Measurements from ENCODE around the gene TEAD3.

TEAD3 gene

GRCh38 chr6:35507221-35507620 is 10.3 kb upstream of the TEAD3 start:
- ATAC-seq (ENCODE audit: insufficient read depth, low read depth), result no peak
- Histone ChIP-seq H3K27ac (ENCODE audit: low read length) (no peak overlapping the region), H3K79me2 (ENCODE audit: insufficient read depth, low read length) (no peaks in the 10 kb centered on the region), H3K9me3 (ENCODE audit: insufficient read depth, low read length, severe bottlenecking) (no peaks in the 10 kb centered on the region), H3K4me3 (ENCODE audit: low read depth in 1 of 2, low read length in 2 of 2) (no peak overlapping the region), H3K4me1 (ENCODE audit: insufficient read depth, low read length) (no peaks in the 10 kb centered on the region), H4K20me1 (ENCODE audit: insufficient read depth, low read length) (no peaks in the 10 kb centered on the region), H3K9ac (ENCODE audit: low read depth, low read length) (no peak overlapping the region), H3K4me2 (ENCODE audit: insufficient read depth, low read length) (no peak overlapping the region), H3K27me3 (ENCODE audit: insufficient read depth, low read length, poor library complexity) (peaks cover 9% of the 10 kb centered on the region), H2AFZ (ENCODE audit: low read depth, low read length) (no peak overlapping the region), H3K36me3 (ENCODE audit: insufficient read depth, low read length) (no peaks in the 10 kb centered on the region)
- no peak for DNase-seq
- TF ChIP-seq EZH2 (IDR thresholded peaks at IDR 0.05; ENCODE audit: borderline replicate concordance, low read depth, low read length, severe bottlenecking) (no peak), CTCF (IDR thresholded peaks at IDR 0.05; ENCODE audit: borderline replicate concordance, extremely low read depth, low read length, poor library complexity, severe bottlenecking) (no peak)

DNA sequence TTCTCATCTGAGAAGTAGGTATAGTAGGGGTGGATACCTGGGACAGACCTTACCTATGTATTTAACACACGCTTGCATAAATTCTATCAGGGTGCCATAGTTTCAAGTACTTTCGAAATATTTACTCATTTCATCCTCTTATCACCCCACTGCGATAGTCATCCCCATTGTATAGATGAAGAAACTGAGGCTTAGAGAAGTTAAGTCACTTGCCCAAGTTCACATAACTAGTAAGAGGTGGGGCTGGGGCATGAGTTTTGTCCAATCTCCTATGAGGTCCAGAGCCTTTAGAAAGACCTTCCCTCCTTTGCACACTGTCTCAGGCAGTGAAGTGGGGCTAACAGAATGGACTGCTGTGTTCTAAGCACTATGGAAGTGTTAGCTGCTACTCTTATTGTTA is 9.7 kb upstream of the TEAD3 start:
- Histone ChIP-seq H2AFZ (ENCODE audit: low read depth, low read length) (no peak overlapping the region), H3K27me3 (ENCODE audit: insufficient read depth, low read length, poor library complexity) (peaks cover 9% of the 10 kb centered on the region), H3K4me2 (ENCODE audit: insufficient read depth, low read length) (no peak overlapping the region), H3K36me3 (ENCODE audit: insufficient read depth, low read length) (no peaks in the 10 kb centered on the region), H3K27ac (ENCODE audit: low read length) (no peak overlapping the region), H3K9ac (ENCODE audit: low read depth, low read length) (no peak overlapping the region), H3K9me3 (ENCODE audit: insufficient read depth, low read length, severe bottlenecking) (no peaks in the 10 kb centered on the region), H3K4me3 (ENCODE audit: low read depth in 1 of 2, low read length in 2 of 2) (no peak overlapping the region), H4K20me1 (ENCODE audit: insufficient read depth, low read length) (no peaks in the 10 kb centered on the region), H3K79me2 (ENCODE audit: insufficient read depth, low read length) (no peaks in the 10 kb centered on the region), H3K4me1 (ENCODE audit: insufficient read depth, low read length) (no peaks in the 10 kb centered on the region)
- DNase-seq (no peak), ATAC-seq (ENCODE audit: insufficient read depth, low read depth) (no peak)
- TF ChIP-seq EZH2 (IDR thresholded peaks at IDR 0.05; ENCODE audit: borderline replicate concordance, low read depth, low read length, severe bottlenecking) (no peak), CTCF (IDR thresholded peaks at IDR 0.05; ENCODE audit: borderline replicate concordance, extremely low read depth, low read length, poor library complexity, severe bottlenecking) (no peak)

GRCh38 chr6:35505999-35506412 is 9.1 kb upstream of the TEAD3 start:
- Histone ChIP-seq H2AFZ (ENCODE audit: low read depth, low read length) (no peak overlapping the region), H3K27me3 (ENCODE audit: insufficient read depth, low read length, poor library complexity) (peaks cover 9% of the 10 kb centered on the region), H3K9ac (ENCODE audit: low read depth, low read length) (no peak overlapping the region), H3K4me2 (ENCODE audit: insufficient read depth, low read length) (no peak overlapping the region), H3K79me2 (ENCODE audit: insufficient read depth, low read length) (no peaks in the 10 kb centered on the region), H3K9me3 (ENCODE audit: insufficient read depth, low read length, severe bottlenecking) (no peaks in the 10 kb centered on the region), H3K4me3 (ENCODE audit: low read depth in 1 of 2, low read length in 2 of 2) (no peak overlapping the region), H3K27ac (ENCODE audit: low read length) (no peak overlapping the region), H4K20me1 (ENCODE audit: insufficient read depth, low read length) (no peaks in the 10 kb centered on the region), H3K4me1 (ENCODE audit: insufficient read depth, low read length) (no peaks in the 10 kb centered on the region), H3K36me3 (ENCODE audit: insufficient read depth, low read length) (no peaks in the 10 kb centered on the region)
- TF ChIP-seq CTCF (IDR thresholded peaks at IDR 0.05; ENCODE audit: borderline replicate concordance, extremely low read depth, low read length, poor library complexity, severe bottlenecking), result no peak
- no peak for DNase-seq
- ATAC-seq (ENCODE audit: insufficient read depth, low read depth), result no peak

DNA sequence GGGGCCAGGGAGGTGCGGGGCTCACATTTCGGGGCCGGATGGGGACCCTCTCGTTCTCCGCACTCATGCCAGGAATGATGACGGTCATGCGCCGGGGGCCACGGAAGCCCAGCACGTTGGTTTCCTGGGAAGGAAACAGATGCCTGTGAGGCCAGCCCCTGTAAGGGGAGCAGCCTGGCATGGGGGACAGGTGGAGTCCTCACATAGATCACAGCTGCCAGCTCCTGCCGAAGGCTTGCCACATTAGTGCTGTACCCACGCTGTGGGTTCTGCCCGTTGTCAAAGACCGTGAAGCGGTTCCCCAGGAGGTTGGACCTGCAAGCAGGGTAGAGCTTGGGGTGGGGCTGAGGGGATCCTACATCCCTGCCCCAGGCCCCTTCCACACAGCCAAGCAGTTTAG is 6.7 kb upstream of the TEAD3 start:
- Histone ChIP-seq H3K4me3 (ENCODE audit: low read depth in 1 of 2, low read length in 2 of 2) (no peak overlapping the region), H3K4me2 (ENCODE audit: insufficient read depth, low read length) (no peak overlapping the region), H3K4me1 (ENCODE audit: insufficient read depth, low read length) (no peaks in the 10 kb centered on the region), H3K9ac (ENCODE audit: low read depth, low read length) (no peak overlapping the region), H3K27ac (ENCODE audit: low read length) (no peak overlapping the region), H4K20me1 (ENCODE audit: insufficient read depth, low read length) (no peaks in the 10 kb centered on the region), H3K36me3 (ENCODE audit: insufficient read depth, low read length) (no peaks in the 10 kb centered on the region), H3K9me3 (ENCODE audit: insufficient read depth, low read length, severe bottlenecking) (no peaks in the 10 kb centered on the region), H2AFZ (ENCODE audit: low read depth, low read length) (no peak overlapping the region), H3K79me2 (ENCODE audit: insufficient read depth, low read length) (no peaks in the 10 kb centered on the region), H3K27me3 (ENCODE audit: insufficient read depth, low read length, poor library complexity) (peaks cover 22% of the 10 kb centered on the region)
- ATAC-seq (ENCODE audit: insufficient read depth, low read depth) (no peak), DNase-seq (no peak)
- TF ChIP-seq CTCF (IDR thresholded peaks at IDR 0.05; ENCODE audit: borderline replicate concordance, extremely low read depth, low read length, poor library complexity, severe bottlenecking) (no peak), EZH2 (IDR thresholded peaks at IDR 0.05; ENCODE audit: borderline replicate concordance, low read depth, low read length, severe bottlenecking) (no peak)

Data from DND-41 (cell line).